HEK293T (cell line): ENCODE results near the gene RAE1.

Experiments
- FOXK2 ChIP-seq: fragments of 450-650 bp; IDR thresholded peaks from 2 replicates; pipeline ENCODE4 v1.6.1; 2016; ENCODE audit warnings: mild to moderate bottlenecking
- FOXM1 ChIP-seq: fragments of 450-650 bp; IDR thresholded peaks from 2 replicates; pipeline ENCODE4 v1.6.1; 2017; ENCODE audit warnings: mild to moderate bottlenecking, borderline replicate concordance

- TF ChIP-seq FOXM1 (no peak), FOXK2 (no peak)
Measured at GRCh38 chr20:57399587-57400155, 48.6 kb downstream of the RAE1 start.
